Right ventricle myocardium inferior (tissue), 1 donor: Measurements from ENCODE around the gene ITPA. TPM values are rescaled to one million over a fixed set of nuclear protein-coding genes. Genes with fewer than 3 reads are reported as not detected.

ENCODE experiments used
- ATAC-seq: fragments of 200-7000 bp; cut with Tn5 transposase; one replicate; pipeline ENCODE4 v1.9.1; 2020; ENCODE audit warnings: mild to moderate bottlenecking, moderate library complexity
- DNase-seq: peaks from one replicate; pipeline ENCODE4 v3.0.0; 2021; ENCODE audit errors: missing footprints
- intact Hi-C: fragments of 100-400 bp; cut with DNase I; formaldehyde crosslinking; loops from one replicate; pipeline ENCODE4 v1.11.0; 2022
- total RNA-seq: library from RNA; stranded (reverse); fragmentation: NEBNext Ultra II Directional; extraction: Animal tissue kit (Norgen Biotek cat#: 25700); gene quantifications from one replicate; pipeline ENCODE4 v1.2.1, GENCODE V29; 2021
- donor health status: DM: no; HTN: yes; CAD: no; lungs with severe emphysema.

The ITPA gene
- total RNA-seq, 1 donor from 2014 or later, result 21.4 TPM

DNA sequence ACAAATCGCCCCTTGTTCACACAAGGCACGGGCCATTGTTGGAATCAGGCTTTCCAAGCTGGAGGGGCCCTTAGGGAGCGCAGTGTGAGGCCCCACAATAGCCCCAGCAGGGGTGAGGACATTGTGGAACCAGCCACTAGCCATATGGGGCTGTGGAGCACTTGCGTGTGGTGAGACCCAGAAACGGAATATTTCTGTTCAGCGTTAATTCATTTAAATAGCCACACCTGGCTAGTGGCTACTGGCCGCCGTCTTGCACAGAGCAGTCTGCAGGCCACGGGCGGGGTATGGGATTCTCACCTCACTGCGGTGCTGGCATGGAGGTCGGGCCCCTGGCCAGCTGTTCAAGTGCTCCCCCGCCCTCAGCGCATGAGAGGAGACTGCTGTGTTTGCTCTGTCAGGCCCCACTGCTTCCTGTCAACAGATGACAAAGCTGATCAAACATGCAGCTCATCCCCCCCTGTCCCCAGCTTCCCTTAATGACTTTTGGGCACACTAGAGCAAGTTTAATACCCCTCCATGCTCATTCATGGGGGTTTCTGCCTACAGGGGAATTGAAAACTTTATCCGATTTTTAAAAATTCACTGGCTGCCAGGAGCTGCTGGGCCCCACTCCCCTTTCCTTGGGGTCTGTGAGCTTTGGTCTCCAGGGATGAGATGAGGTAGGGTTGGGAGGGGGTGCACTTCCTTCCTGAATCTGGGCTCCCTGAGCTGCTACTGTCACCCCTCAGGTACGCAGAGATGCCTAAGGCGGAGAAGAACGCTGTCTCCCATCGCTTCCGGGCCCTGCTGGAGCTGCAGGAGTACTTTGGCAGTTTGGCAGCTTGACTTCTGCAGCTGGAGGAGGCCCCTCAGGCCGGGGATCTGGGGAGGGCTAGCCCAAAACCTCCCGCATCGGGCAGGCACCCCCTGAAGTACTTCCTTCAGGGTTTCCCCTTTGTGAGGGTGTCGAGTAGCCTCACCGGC, 13.6 kb downstream of the ITPA start:
- DNase-seq, result peak; percentile 72
- ATAC-seq, result peak; percentile 88
- intact Hi-C loops, result loop anchor here (10.0 kb wide), 1 partner anchor 52 kb away; no protein-coding TSS in a partner anchor

DNA sequence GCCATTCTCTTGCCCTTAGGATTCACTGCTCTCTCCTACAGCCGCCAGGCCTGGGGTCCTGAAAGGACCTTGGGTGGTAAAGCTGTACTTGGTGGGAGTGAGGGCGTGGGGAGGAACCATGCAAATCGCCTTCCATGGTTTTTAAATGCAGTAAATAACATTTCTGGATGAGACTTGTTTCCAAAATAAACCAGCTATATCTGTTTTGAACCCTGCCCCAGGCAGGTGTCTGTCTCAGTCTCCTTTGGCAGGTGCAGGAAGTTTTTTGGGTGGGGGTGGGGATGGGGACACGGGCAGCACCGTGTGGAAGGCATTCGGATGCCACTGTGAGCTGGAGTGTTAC, 14.3 kb downstream of the ITPA start:
- ATAC-seq (no peak), DNase-seq (no peak)
- intact Hi-C loops, result loop anchor here (10.0 kb wide), 1 partner anchor 51 kb away; no protein-coding TSS in a partner anchor

- intact Hi-C loops, result loop anchor here (10.0 kb wide), 1 partner anchor 51 kb away; no protein-coding TSS in a partner anchor
- DNase-seq (no peak), ATAC-seq (no peak)
Observed at GRCh38 chr20:3223994-3224680, 14.8 kb downstream of the ITPA start.

GRCh38 chr20:3224681-3225421, 15.6 kb downstream of the ITPA start:
- intact Hi-C loops, result loop anchor here (10.0 kb wide), 1 partner anchor 50 kb away; no protein-coding TSS in a partner anchor
- ATAC-seq, result no peak
- DNase-seq, result peak; percentile 37

DNA sequence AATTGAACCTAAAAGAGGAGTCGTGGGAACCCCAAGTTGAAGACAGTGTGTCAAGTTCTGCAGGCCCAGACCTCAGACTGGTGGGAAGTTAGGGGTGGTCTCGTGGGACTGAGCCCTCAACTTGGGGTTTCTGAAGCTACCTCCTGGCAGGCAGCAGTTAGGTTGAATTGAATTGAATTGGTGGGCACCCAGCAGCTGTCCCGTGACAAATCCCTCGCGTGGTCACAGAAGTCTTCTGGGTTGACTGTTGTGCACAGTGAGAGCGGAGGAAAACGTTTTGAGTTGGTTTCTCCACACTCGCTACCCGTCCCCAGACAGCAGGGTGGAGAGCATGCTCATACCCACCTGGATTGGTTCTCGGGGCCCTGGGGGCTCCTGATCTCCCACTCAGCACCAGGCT, 16.8 kb downstream of the ITPA start:
- no peak for DNase-seq
- ATAC-seq, result no peak
- intact Hi-C loops, result loop anchor here (10.0 kb wide), 1 partner anchor 49 kb away; no protein-coding TSS in a partner anchor

DNA sequence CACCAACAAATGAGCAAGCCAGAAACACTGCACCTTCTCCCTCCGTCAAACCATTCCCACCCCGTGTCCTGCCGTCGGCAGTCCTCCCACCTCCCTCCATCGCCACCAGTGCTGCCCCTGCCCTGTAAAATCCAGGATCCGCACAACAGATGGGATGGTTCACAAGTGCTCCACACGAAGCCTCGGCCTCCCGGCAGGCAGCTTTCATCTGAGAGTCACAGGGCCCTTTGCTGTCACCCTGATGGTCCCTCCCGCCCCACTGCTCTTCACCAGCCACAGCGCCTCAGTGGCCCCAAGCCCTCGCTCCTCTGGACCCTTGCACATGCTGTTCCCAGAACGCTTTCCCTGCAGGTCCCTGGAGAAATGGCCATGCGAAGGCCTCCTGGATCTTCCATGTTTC, 17.6 kb downstream of the ITPA start:
- intact Hi-C loops, result loop anchor here (10.0 kb wide), 1 partner anchor 48 kb away; no protein-coding TSS in a partner anchor
- ATAC-seq (no peak), DNase-seq (peak; percentile 64)

- peak; percentile 33 for DNase-seq
- no peak for ATAC-seq
- intact Hi-C loops, result loop anchor here (10.0 kb wide), 1 partner anchor 47 kb away; no protein-coding TSS in a partner anchor
Observed at GRCh38 chr20:3227506-3227905, 18.2 kb downstream of the ITPA start.

DNA sequence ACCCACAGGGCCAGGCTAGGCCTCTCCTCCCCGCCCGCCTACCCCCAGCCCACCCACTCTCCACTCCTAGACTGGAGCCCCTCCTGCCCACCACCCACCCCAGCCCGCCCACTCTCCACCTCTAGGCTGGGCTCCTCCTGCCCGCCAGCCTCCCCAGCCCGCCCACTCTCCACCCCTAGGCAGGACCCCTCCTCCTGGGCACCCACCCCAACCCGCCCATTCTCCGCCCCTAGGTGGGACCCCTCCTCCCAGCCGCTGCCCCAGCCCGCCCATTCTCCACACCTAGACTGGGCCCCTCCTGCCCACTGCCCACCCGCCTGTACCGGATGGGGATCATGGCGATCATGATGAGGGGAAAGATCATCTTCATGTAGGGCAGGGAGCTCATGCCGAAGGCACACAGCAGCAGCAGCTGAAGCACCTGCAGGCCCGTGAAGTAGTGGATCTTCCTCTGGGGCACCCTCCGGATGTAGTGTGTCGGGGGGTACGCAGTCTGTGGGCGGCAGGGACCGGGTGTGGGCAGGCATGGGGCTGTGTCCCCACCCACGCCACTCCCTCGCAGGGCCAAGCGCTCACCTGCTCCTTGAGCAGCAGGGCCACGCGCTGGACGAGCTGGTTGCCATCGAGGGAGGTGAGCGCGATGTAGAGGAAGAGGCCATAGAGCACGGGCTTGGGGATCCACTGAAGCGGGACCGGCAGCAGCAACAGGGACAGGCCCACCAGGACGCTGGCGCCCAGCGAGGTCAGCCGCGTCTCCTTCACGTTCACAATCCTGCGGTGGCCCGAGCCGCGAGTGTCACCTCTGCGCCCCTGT, 18.8 kb downstream of the ITPA start:
- intact Hi-C loops, result loop anchor here (10.0 kb wide), 1 partner anchor 47 kb away; no protein-coding TSS in a partner anchor
- peak; percentile 67 for DNase-seq
- no peak for ATAC-seq

DNA sequence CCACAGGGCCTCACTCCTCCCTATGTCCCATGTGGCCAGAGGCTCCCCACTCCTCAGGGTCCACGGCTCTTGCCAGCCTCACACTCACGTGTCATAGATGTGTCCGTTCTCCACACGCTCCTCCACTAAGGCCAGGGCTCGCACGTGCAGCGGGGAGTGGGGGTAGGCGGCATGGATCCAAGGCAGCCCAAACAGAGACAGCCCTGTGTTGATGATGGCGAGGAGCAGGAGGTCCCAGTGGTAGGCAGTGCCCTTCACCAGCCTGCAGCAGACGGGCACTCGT, 19.4 kb downstream of the ITPA start:
- no peak for ATAC-seq
- intact Hi-C loops, result loop anchor here (10.0 kb wide), 1 partner anchor 46 kb away; no protein-coding TSS in a partner anchor
- DNase-seq, result no peak

- ATAC-seq (no peak), DNase-seq (peak; percentile 61)
- intact Hi-C loops, result loop anchor here (10.0 kb wide), 1 partner anchor 46 kb away; no protein-coding TSS in a partner anchor
Observed at GRCh38 chr20:3229158-3229557, 19.9 kb downstream of the ITPA start.

DNA sequence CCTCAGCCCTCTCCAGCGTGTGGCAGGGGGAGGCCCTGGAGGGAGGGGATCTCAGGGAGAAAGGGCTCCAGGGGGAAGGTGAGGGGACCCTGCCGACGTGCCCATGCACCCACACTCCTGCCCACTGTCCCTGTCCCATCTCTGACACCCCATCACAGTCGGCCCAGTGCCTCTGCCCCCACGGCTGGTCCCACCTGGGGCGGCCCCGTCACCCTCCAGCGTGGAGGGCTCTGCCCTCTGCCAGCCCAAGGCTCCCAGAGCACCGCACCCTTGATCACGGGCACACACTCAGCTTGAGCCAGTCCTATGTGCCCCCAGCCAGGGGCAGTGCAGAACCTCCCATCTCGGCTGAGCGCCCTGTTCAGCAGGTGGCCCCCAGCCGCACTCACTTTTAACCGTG, 20.5 kb downstream of the ITPA start:
- DNase-seq (no peak), ATAC-seq (no peak)
- intact Hi-C loops, result loop anchor here (10.0 kb wide), 1 partner anchor 45 kb away; no protein-coding TSS in a partner anchor

DNA sequence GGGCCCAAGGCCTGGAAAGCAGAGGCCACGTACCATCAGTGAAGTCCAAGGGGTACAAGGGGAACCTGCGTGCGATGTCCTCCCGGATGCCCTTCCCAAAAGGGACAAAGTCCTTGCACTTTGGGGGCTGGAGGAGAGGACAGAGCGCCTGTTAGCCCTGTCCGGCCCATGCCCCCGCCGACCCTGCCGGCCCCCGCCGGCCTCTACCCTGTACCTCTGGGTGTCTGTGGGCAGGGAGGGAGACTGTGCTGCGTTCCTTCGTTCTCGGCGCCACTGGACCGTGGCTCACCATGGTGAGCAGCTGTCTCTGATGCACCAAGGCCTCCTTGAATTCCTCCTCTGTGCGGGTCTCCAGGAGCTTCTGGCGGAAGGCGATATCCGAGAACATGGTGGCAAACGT, 21.8 kb downstream of the ITPA start:
- DNase-seq (peak; percentile 25), ATAC-seq (no peak)
- intact Hi-C loops, result no loop called here

DNA sequence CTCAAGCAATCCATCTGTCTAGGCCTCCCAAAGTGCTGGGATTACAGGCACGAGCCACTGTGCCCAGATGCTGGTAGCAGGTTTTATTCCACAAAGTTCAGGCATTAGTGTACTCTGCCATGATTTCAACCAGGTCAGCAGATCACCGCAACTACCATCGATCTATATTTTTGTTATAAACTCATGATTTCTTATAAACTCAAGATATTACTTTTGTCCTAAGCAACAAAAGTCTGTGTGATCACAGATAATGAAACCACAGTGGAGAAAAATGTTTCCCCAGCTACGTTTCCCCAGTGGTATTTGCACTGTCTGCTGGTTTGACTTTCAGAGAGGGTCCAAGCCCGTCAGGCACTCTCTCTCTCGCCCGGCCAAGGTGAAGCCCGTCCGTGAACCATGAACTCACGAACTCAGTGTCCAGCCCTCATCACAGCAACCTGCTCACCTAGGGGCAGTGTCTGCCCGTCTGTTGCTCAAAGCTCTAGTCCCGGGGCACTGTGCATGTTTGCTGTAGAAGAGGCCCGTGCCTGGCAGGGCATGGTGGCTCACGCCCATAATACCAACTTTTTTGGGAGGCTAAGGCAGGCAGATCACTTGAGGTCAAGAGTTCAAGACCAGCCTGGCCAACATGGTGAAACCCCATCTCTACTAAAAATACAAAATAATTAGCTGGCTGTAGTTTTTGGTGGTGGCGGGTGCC, 22.7 kb downstream of the ITPA start:
- DNase-seq (peak; percentile 55), ATAC-seq (no peak)
- intact Hi-C loops, result no loop called here

- intact Hi-C loops, result no loop called here
- ATAC-seq, result no peak
- peak; percentile 59 for DNase-seq
Observed at GRCh38 chr20:3233131-3233990, 24.1 kb downstream of the ITPA start.

DNA sequence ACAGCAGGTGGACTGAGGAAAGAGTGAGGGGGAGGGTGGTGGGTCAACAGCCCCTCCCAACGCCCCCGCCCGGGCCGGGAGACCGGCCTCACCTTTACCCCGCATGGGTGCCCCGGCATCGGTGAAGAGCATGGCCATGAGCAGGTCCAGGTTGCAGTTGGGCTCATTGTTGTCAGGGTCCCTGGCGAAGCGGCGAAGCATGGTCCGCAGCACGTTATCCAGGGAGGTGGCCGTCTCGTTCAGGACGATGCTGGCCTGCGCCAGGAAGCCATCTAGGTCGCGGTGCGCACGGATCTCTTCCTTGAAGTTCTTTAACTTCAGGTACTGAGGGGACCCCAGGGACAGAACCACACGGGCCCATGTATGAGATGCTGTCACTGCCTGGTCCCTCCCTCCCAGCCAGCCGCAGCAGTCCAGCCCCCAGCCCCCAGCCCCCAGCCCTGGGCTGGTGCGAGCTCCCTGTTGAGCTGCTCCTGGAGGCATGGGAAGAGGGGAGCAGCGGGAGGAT, 24.7 kb downstream of the ITPA start:
- ATAC-seq (no peak), DNase-seq (no peak)
- intact Hi-C loops, result no loop called here

GRCh38 chr20:3235666-3236324, 26.5 kb downstream of the ITPA start:
- ATAC-seq, result no peak
- peak; percentile 20 for DNase-seq
- intact Hi-C loops, result no loop called here
